Transverse colon (tissue), 4 donors: ENCODE measurements around the gene BCCIP. TPM values are rescaled to one million over a fixed set of nuclear protein-coding genes. Genes with fewer than 3 reads are reported as not detected.

ENCODE experiments used
- DNase-seq: peaks from one replicate; pipeline ENCODE4 v3.0.0-alpha.2; 2019
- H3K27ac ChIP-seq, 4 donors: fragments of 200-600 bp; sonication (generic); 2 replicates each; pipeline ENCODE4 v1.5.1; 2016 to 2018; ENCODE audit warnings: inconsistent platforms in 4 of 4
- H3K27me3 ChIP-seq: fragments of 200-600 bp; sonication (generic); 2 replicates; pipeline ENCODE4 v1.5.1; 2017; ENCODE audit warnings: inconsistent platforms
- H3K36me3 ChIP-seq, 4 donors: fragments of 200-600 bp; sonication (generic); 2 replicates each; pipeline ENCODE4 v1.5.1; 2017 to 2019; ENCODE audit warnings: inconsistent platforms in 4 of 4
- H3K4me1 ChIP-seq, 4 donors: fragments of 200-600 bp; sonication (generic); 2 replicates each; pipeline ENCODE4 v1.5.1; 2017 to 2020; ENCODE audit warnings: inconsistent platforms in 4 of 4
- H3K4me3 ChIP-seq, 4 donors: fragments of 200-600 bp; sonication (generic); 1 replicate in 1 of 4; 2 replicates in 3 of 4; pipeline versions ENCODE4 v1.5.1 to v1.6.1; 2017 to 2019; ENCODE audit warnings: inconsistent platforms in 4 of 4
- H3K9me3 ChIP-seq, 2 donors: fragments of 200-600 bp; sonication (generic); 2 replicates each; pipeline ENCODE4 v1.5.1; 2017 to 2019; ENCODE audit warnings: inconsistent platforms in 2 of 2
- EP300 ChIP-seq: sonication (generic); formaldehyde crosslinking; IDR thresholded peaks from one replicate; pipeline ENCODE4 v1.6.1; 2017; ENCODE audit warnings: antibody characterized with exemption, low read depth
- POLR2A ChIP-seq: fragments of 450-650 bp; IDR thresholded peaks from one replicate; pipeline ENCODE4 v1.6.1; 2016; ENCODE audit warnings: antibody characterized with exemption, mild to moderate bottlenecking, moderate library complexity
- POLR2AphosphoS5 ChIP-seq, 3 donors: sonication (generic); formaldehyde crosslinking; IDR thresholded peaks; one replicate each; pipeline ENCODE4 v1.6.1; 2016; ENCODE audit warnings: antibody characterized with exemption in 3 of 3
- WGBS, 2 donors: methylation state at CpG; one replicate each; pipeline ENCODE4 v1.1.5; 2018; ENCODE audit warnings: low coverage in 1 of 2; 5-methylcytosine and 5-hydroxymethylcytosine counted together
- in situ Hi-C, 4 donors: fragments of 200-750 bp; cut with MboI; loops; one replicate each; pipeline versions ENCODE4 v1.15.0 to v1.15.1; 2017; ENCODE audit warnings: low sequenced_read_pairs in 3 of 4, low pct_ligation_motif_present in 1 of 4, low pct_unique_long_range_greater_than_20kb in 1 of 4
- intact Hi-C: fragments of 100-400 bp; cut with DNase I; formaldehyde crosslinking; loops from one replicate; pipeline ENCODE4 v1.15.1; 2023; ENCODE audit warnings: low total_unique reads
- total RNA-seq, 4 donors: library from RNA; depleted of rRNA; stranded (reverse); fragments of >200 nt; gene quantifications; one replicate each; pipeline ENCODE4 v1.1.0, GENCODE V29; 2016
- TF ChIP-seq, protein P1 (sequence below), 5 experiments: fragments of 200-600 bp in 3 of 5; fragments of 450-650 bp in 2 of 5; sonication (generic) in 3 of 5; IDR thresholded peaks; 1 replicate in 2 of 5; 2 replicates in 3 of 5; pipeline ENCODE4 v1.5.1; 2016 to 2017; ENCODE audit warnings: antibody characterized with exemption in 5 of 5, inconsistent platforms in 3 of 5, mild to moderate bottlenecking in 2 of 5, moderate library complexity in 1 of 5

BCCIP gene
- total RNA-seq, 4 donors from 2014 or later, result 4.1 to 34.8 (median 15.0) TPM

DNA sequence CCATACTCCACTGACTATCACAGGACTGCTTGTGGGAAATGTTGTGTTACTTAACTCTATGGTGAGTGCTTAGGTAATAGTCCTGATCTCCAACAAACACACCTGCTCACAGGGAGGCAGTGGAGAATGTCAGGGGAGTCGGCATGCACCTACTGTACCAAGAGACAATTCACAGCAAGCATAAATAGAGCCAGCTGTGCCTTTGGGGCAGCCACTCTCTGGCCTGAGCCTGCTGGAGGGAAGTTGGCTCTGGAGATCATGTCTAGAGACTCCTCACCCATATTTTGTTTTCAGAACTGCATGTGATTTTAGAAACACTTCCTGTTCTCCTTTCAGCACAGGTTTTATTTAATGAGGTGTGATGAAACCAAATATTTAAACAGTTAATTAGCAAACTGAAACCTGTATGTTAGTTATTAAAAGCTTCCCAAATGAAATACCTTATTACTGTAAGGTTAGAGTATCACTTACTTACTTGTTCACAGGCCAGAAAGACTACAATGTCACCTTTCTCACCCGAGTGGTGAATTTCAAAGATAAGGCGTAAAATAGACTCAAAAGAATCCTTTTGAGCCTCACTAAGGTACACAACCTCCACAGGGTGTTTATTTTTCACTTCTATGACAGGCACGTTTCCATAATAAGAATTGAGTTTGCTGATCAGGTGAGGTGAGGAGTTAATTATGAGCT is 35.9 kb downstream of the BCCIP start:
- WGBS, 2 donors, result 70 to 77% methylated on average over 3 to 4 of the region's 4 CpGs
- in situ Hi-C loops, result loop anchor here in 1 of 4 donors (25.0 kb wide), 1 partner anchor 653 kb away; no protein-coding TSS in a partner anchor
- no peak for DNase-seq
- Histone ChIP-seq H3K9me3 (no peaks in the 10 kb centered on the region), H3K4me3 (no peak overlapping the region), H3K27ac (no peak overlapping the region), H3K36me3 (peaks cover 0 to 29% (median 2%) of the 10 kb centered on the region in 4 donors), H3K27me3 (no peaks in the 10 kb centered on the region), H3K4me1 (no peaks in the 10 kb centered on the region)
- intact Hi-C loops, result no loop called here
- TF ChIP-seq POLR2AphosphoS5 (IDR thresholded peaks at IDR 0.05), result no peak
- TF ChIP-seq POLR2A, result no peak
- TF ChIP-seq EP300, result no peak
- TF ChIP-seq, protein P1, sequence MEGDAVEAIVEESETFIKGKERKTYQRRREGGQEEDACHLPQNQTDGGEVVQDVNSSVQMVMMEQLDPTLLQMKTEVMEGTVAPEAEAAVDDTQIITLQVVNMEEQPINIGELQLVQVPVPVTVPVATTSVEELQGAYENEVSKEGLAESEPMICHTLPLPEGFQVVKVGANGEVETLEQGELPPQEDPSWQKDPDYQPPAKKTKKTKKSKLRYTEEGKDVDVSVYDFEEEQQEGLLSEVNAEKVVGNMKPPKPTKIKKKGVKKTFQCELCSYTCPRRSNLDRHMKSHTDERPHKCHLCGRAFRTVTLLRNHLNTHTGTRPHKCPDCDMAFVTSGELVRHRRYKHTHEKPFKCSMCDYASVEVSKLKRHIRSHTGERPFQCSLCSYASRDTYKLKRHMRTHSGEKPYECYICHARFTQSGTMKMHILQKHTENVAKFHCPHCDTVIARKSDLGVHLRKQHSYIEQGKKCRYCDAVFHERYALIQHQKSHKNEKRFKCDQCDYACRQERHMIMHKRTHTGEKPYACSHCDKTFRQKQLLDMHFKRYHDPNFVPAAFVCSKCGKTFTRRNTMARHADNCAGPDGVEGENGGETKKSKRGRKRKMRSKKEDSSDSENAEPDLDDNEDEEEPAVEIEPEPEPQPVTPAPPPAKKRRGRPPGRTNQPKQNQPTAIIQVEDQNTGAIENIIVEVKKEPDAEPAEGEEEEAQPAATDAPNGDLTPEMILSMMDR (IDR thresholded peaks at IDR 0.05), result no peak

DNA sequence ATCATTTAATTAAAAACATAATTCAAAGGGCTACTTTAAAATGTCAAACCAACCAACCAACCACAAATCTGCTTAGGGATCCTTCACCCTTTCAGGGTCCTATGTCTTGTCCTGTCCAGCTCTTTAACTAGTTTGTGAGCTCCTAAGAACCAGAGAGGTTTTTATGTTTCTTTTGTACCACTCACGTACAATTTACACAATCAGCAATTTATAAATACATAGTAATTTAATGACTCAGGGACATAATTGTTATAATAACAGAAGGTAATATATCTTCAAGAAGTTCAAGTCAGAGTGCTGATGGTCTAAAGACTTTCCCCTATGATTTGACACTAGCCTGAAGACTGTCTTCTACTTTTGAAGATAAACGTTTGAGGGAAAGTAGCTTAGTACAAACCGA is 41.8 kb downstream of the BCCIP start:
- Histone ChIP-seq H3K4me3 (no peak overlapping the region), H3K9me3 (no peaks in the 10 kb centered on the region), H3K4me1 (no peaks in the 10 kb centered on the region), H3K27me3 (no peaks in the 10 kb centered on the region), H3K36me3 (peaks cover 0 to 21% (median 7%) of the 10 kb centered on the region in 4 donors), H3K27ac (no peak overlapping the region)
- intact Hi-C loops, result no loop called here
- DNase-seq, result no peak
- no peak for TF ChIP-seq POLR2AphosphoS5 (IDR thresholded peaks at IDR 0.05)
- TF ChIP-seq, protein P1 (IDR thresholded peaks at IDR 0.05), result no peak
- TF ChIP-seq EP300, result no peak
- no peak for TF ChIP-seq POLR2A
- in situ Hi-C loops, result loop anchor here in 1 of 4 donors (25.0 kb wide), 1 partner anchor 647 kb away; no protein-coding TSS in a partner anchor
- WGBS, 2 donors, result 76 to 87% methylated on average over 3 of the region's 3 CpGs

DNA sequence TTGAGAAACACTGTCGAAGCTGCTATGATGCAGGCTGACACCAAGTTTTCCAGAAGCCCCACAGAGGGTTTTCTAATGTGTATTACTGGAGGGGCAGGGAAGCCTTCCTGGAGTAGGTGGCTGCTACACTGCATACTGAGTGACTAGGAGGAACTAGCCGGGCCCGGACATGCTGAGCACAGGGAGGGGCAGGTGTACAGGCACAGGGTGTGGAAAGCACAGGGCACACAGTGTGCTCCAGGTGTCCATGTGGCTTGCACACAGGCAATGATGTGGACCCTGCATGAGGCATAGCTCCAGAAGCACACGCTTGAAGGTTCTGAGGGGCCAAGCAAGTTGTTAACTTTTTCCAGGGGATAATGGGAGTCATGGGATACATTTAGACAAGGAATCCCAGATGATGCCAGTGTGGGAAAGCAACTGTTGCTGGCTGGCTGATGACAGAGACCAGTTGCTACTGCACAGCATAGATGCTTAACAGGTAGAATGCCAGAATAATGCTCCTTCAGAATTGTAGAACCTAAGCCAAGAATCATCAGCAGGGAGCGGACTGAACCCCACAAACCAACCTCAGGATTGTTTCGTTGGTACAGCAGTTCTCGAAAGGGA is 43.2 kb downstream of the BCCIP start:
- Histone ChIP-seq H3K27me3 (no peaks in the 10 kb centered on the region), H3K4me1 (peaks cover 0 to 4% (median 0%) of the 10 kb centered on the region in 4 donors), H3K9me3 (no peaks in the 10 kb centered on the region), H3K36me3 (peaks cover 0 to 21% (median 7%) of the 10 kb centered on the region in 4 donors), H3K27ac (no peak overlapping the region), H3K4me3 (no peak overlapping the region)
- peak in 1 of 3 donors; percentile 36 for TF ChIP-seq POLR2AphosphoS5 (IDR thresholded peaks at IDR 0.05)
- TF ChIP-seq, protein P1 (IDR thresholded peaks at IDR 0.05), result no peak
- DNase-seq, result peak; percentile 27
- 90% methylated on average over 7 of the region's 7 CpGs; no CpG with 5 or more reads in 1 of the 2 donors for WGBS, 2 donors
- in situ Hi-C loops (loop anchor here in 1 of 4 donors (25.0 kb wide), 1 partner anchor 646 kb away; no protein-coding TSS in a partner anchor), intact Hi-C loops (no loop called here)

DNA sequence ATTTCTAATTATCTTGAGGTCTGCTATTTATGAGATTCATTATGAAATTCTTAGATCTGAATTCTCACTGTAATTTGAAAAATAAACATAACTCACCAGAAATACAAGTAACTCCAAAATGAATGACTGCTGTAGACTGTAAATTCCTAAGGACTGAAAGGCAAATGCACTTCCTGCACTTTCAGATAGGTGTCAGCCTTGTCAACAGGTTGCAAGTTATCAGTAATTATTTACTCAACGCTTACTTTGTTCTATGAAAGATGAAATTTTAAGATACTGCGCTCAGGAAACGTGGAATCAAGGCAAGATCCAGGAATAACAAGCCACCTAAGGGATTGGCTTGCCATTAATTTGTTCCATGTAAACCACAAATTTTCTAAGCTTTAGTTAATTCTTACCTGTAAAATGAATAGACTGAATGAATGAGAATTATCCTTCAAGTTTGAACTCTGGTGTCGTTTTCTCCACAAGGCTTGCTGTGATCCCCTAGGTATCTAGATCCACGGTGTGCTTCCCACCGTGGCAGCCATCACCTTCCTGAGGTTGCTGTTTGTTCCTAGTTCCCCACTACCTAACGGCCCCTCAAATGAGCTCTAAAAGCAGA is 45.1 kb downstream of the BCCIP start:
- intact Hi-C loops (no loop called here), in situ Hi-C loops (loop anchor here in 1 of 4 donors (25.0 kb wide), 1 partner anchor 644 kb away; no protein-coding TSS in a partner anchor)
- Histone ChIP-seq H3K36me3 (peaks cover 0 to 21% (median 7%) of the 10 kb centered on the region in 4 donors), H3K4me1 (peaks cover 0 to 4% (median 0%) of the 10 kb centered on the region in 4 donors), H3K27ac (no peak overlapping the region), H3K27me3 (no peaks in the 10 kb centered on the region), H3K9me3 (no peaks in the 10 kb centered on the region), H3K4me3 (no peak overlapping the region)
- 47 to 53% methylated on average over 7 of the region's 7 CpGs for WGBS, 2 donors
- DNase-seq, result peak; percentile 16
- TF ChIP-seq, protein P1 (IDR thresholded peaks at IDR 0.05), result peak; percentile 78 to 84 (median 82)
- TF ChIP-seq EP300 (no peak), POLR2AphosphoS5 (IDR thresholded peaks at IDR 0.05) (no peak)
